Panc1 (cell line): ENCODE results near the gene CASP4. TPM values are rescaled to one million over a fixed set of nuclear protein-coding genes. Genes with fewer than 3 reads are reported as not detected.

Experiments used
- ATAC-seq: fragments of 200-7000 bp; cut with Tn5 transposase; 2 replicates; pipeline ENCODE4 v1.9.1; 2020; ENCODE audit warnings: mild to moderate bottlenecking, moderate library complexity
- Bru-seq: library from RNA; stranded (reverse); fragments of 400-500 nt; gene quantifications from one replicate; lab custom pipeline; 2021; lab: Mats Ljungman, UMichigan
- BruChase-seq, 2 experiments: library from RNA; stranded (reverse); fragments of 400-500 nt; gene quantifications; one replicate each; lab custom pipeline; 2021; lab: Mats Ljungman, UMichigan
- BruUV-seq: library from RNA; stranded (reverse); fragments of 400-500 nt; replicated peaks from 2 replicates; lab custom pipeline; 2021; lab: Mats Ljungman, UMichigan
- CTCF ChIA-PET: fragments of 300-600 bp; sonication (Branson Sonifier 250); formaldehyde crosslinking; loops from one replicate; lab custom pipeline; 2022; ENCODE audit warnings: antibody characterized with exemption; lab: Charles Lee
- POLR2A ChIA-PET: fragments of 300-600 bp; sonication (Branson Sonifier 250); formaldehyde crosslinking; loops from one replicate; lab custom pipeline; 2022; ENCODE audit warnings: antibody characterized with exemption; lab: Charles Lee
- DNase-seq: peaks from one replicate; pipeline ENCODE4 v3.0.0-alpha.2; 2010; ENCODE audit warnings: low read depth, low spot score
- H3K27ac ChIP-seq: 2 replicates; pipeline ENCODE4 v1.5.1; 2011; ENCODE audit warnings: mild to moderate bottlenecking, low read length, inconsistent platforms
- H3K27me3 ChIP-seq: fragments of 200-500 bp; sonication (Bioruptor generic); 2 replicates; pipeline ENCODE4 v1.6.0; 2014; ENCODE audit warnings: low read length, inconsistent platforms; ENCODE audit not compliant: control insufficient read depth, insufficient read depth
- H3K36me3 ChIP-seq: fragments of 200-500 bp; sonication (Bioruptor generic); 2 replicates; pipeline ENCODE4 v1.5.1; 2014; ENCODE audit warnings: inconsistent platforms, mild to moderate bottlenecking, low read length, moderate library complexity; ENCODE audit not compliant: control insufficient read depth, insufficient read depth
- H3K4me1 ChIP-seq: 2 replicates; pipeline ENCODE4 v1.5.1; 2011; ENCODE audit warnings: inconsistent platforms, mild to moderate bottlenecking, low read length, moderate library complexity; ENCODE audit not compliant: control insufficient read depth, insufficient read depth
- H3K4me3 ChIP-seq, 2 experiments: 2 replicates each; pipeline ENCODE4 v1.5.1; 2011 to 2012; ENCODE audit warnings: low read depth in 2 of 2, low read length in 2 of 2, mild to moderate bottlenecking in 2 of 2, inconsistent platforms in 1 of 2, moderate library complexity in 1 of 2
- H3K9me3 ChIP-seq: fragments of 200-500 bp; sonication (Bioruptor generic); 2 replicates; pipeline ENCODE4 v1.5.1; 2014; ENCODE audit warnings: low read depth, mild to moderate bottlenecking, inconsistent platforms, low read length, moderate library complexity; ENCODE audit not compliant: control insufficient read depth, insufficient read depth
- CTCF ChIP-seq: fragments of 450-650 bp; IDR thresholded peaks from 2 replicates; pipeline ENCODE4 v1.5.1; 2017; ENCODE audit warnings: mild to moderate bottlenecking
- POLR2AphosphoS5 ChIP-seq: IDR thresholded peaks from 2 replicates; pipeline ENCODE4 v1.6.1; 2012; ENCODE audit warnings: mild to moderate bottlenecking, low read depth, low read length, moderate library complexity
- REST ChIP-seq, 2 experiments: IDR thresholded peaks; 2 replicates each; pipeline ENCODE4 v1.6.1; 2011 to 2012; ENCODE audit warnings: low read depth in 2 of 2, control low read depth in 1 of 2, low read length in 1 of 2, mild to moderate bottlenecking in 1 of 2, moderate library complexity in 1 of 2; ENCODE audit not compliant: insufficient read depth in 1 of 2
- SIN3A ChIP-seq: IDR thresholded peaks from 2 replicates; pipeline ENCODE4 v1.6.1; 2012; ENCODE audit warnings: low read depth, mild to moderate bottlenecking, low read length, moderate library complexity, borderline replicate concordance; ENCODE audit not compliant: insufficient read depth
- TCF7L2 ChIP-seq: IDR thresholded peaks from 2 replicates; pipeline ENCODE4 v1.6.1; 2011; ENCODE audit warnings: mild to moderate bottlenecking, low read depth, low read length, inconsistent platforms
- in situ Hi-C: cut with HindIII; loops from 2 replicates; pipeline ENCODE4 v1.10.0; 2016; ENCODE audit warnings: low sequenced_read_pairs, low pct_unique_long_range_greater_than_20kb
- intact Hi-C: fragments of 100-400 bp; cut with micrococcal nuclease; formaldehyde crosslinking; loops from one replicate; pipeline ENCODE4 v1.10.0; 2022; ENCODE audit not compliant: unreplicated experiment
- long read RNA-seq: library from polyadenylated mRNA; unstranded; transcript quantifications from one replicate; pipeline ENCODE4 v2.0.0, GENCODE V29; 2021; ENCODE audit not compliant: unreplicated experiment
- polyA plus RNA-seq: library from polyadenylated mRNA; unstranded; fragments of >200 nt; gene quantifications from one replicate; pipeline ENCODE4 v1.2.1, GENCODE V29; 2012; ENCODE audit warnings: missing spikeins; ENCODE audit not compliant: insufficient read length
- total RNA-seq: library from RNA; stranded (reverse); gene quantifications from one replicate; pipeline ENCODE4 v1.2.1, GENCODE V29; 2021; ENCODE audit not compliant: unreplicated experiment

CASP4 gene
- total RNA-seq (25.8 TPM), Bru-seq, nascent RNA (percentile 70 among the genes with signal in this experiment), BruChase-seq, experiment 1, labeled RNA remaining after a 2-hour chase (percentile 53 among the genes with signal in this experiment), BruChase-seq, experiment 2, labeled RNA remaining after a 6-hour chase (percentile 58 among the genes with signal in this experiment)
- 19.8 TPM for polyA plus RNA-seq
- long read RNA-seq, transcript CASP4-203 (9 exons, 2,158 nt) = major isoform, 18 of 23 reads
- long read RNA-seq, partial matches to known transcripts = 3 of 23 reads
- long read RNA-seq, other reads (novel, unspliced or antisense) = 2 of 23 reads

GRCh38 chr11:104968355-104968855 lies at the start of gene CASP4:
Gene CASP4, minus strand, starts transcription at chr11:104968574. Its CDS starts 49 bp downstream, at chr11:104968525.
- POLR2A ChIA-PET = interaction anchor here (0.6 to 0.7 kb wide), 3 partner anchors 23 to 617 kb away, joined by 3 to 4 read pairs (median 3); no protein-coding TSS in a partner anchor
- peak within 1 kb of the TSS; percentile 59 to 72 for H3K4me3 ChIP-seq
- BruUV-seq = no TSS peak

More at GRCh38 chr11:104968355-104968855, at the start of gene CASP4:
- peaks cover 7% of the 10 kb centered on the region; the same call in 1 of the 2 replicates for H3K9me3 ChIP-seq
- peaks cover 9% of the 10 kb centered on the region; the same call in 1 of the 2 replicates for H3K4me1 ChIP-seq
- DNase-seq (peak; percentile 72), ATAC-seq (peak; percentile 79)
- H3K27ac ChIP-seq = peak within 1 kb of the TSS; percentile 95
- no peaks in the 10 kb centered on the region for H3K27me3 ChIP-seq
- intact Hi-C loops (no loop called here), in situ Hi-C loops (no loop called here)
- CTCF ChIA-PET = no interaction called here
- H3K36me3 ChIP-seq = no peaks in the 10 kb centered on the region
- TF ChIP-seq CTCF = no peak
- TF ChIP-seq POLR2AphosphoS5 = no peak
- TF ChIP-seq REST (IDR thresholded peaks at IDR 0.05; ENCODE audit: insufficient read depth in 1 of 2, low read depth in 2 of 2, low read length in 1 of 2) = no peak
- no peak for TF ChIP-seq SIN3A
- TF ChIP-seq TCF7L2 = no peak
